ENCODE measurements around the gene TRAF2. TPM values are rescaled to one million over a fixed set of nuclear protein-coding genes. Genes with fewer than 3 reads are reported as not detected.
A peak's percentile ranks its signal among the peaks of the same experiment; 100 is the strongest.

TRAF2 gene
- total and polyA plus RNA-seq, 2 of the 13 experiments (the other 11 are each of a cell fraction or from before 2014, with no cell fraction given) = 12.4 to 13.6 TPM

DNA sequence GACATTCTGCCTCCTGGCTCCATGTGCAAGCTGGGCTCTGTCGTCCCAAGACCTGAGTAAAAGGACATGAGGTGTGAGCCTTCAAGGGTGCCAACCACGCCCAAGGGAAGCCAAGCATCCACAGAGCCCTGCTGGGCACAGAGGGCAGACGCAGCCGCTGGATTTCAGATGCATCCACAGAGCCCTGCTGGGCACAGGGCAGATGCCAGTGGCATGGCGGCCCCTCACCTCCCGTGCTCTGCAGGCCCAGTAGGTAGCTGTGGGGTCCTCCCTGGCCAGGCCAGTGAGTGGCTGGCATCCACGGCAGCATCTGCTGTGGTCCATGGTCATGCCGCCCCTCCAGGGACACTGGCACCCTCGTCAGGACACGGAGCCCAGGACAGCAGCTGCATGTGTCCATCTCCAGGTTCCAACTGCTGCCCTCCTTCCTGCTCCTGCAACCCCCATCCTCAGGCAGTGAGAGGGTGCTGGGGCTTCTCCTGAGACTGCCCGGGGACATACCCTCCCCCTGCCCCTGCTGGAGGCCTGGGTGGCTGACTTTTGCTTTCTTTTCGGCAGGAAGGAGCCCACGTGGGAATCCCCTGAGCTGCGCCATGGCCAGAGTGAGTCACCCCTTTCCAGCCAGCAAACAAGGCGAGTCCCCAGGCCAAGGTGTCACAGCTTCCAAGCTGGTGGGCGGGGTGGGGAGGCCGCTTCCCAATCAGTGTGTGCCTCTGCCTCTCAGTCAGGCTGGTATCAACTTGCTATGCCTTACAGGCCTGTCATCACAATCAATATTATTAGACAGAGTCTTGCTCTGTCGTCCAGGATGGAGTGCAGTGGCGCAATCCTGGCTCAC, 4.0 kb upstream of the TRAF2 start (continued):
- TF ChIP-seq MEIS2 (CRISPR knock-in tag; IDR thresholded peaks at IDR 0.05) (peak; percentile 81), ZNF598 (CRISPR knock-in tag; IDR thresholded peaks at IDR 0.05; ENCODE audit: borderline replicate concordance) (peak; percentile 51; the same call in 1 of the 2 replicates), THAP11 (CRISPR knock-in tag; IDR thresholded peaks at IDR 0.05) (peak; percentile 84), ZFP1 (CRISPR knock-in tag; IDR thresholded peaks at IDR 0.05) (peak; percentile 39; the same call in 1 of the 2 replicates), MTA3 (CRISPR knock-in tag; IDR thresholded peaks at IDR 0.05) (no peak), ZBTB7B (CRISPR knock-in tag; IDR thresholded peaks at IDR 0.05) (peak; percentile 77), TCF7L2 (IDR thresholded peaks at IDR 0.05; ENCODE audit: low read depth, low read length) (no peak), ZNF607 (CRISPR knock-in tag; IDR thresholded peaks at IDR 0.05; ENCODE audit: borderline replicate concordance) (no peak), ZNF143 (CRISPR knock-in tag; IDR thresholded peaks at IDR 0.05) (no peak), ZNF251 (CRISPR knock-in tag; IDR thresholded peaks at IDR 0.05) (no peak), NFE2 (CRISPR knock-in tag; IDR thresholded peaks at IDR 0.05) (no peak), MTA1 (CRISPR knock-in tag; IDR thresholded peaks at IDR 0.05; ENCODE audit: borderline replicate concordance) (peak; percentile 87), ZNF3 (CRISPR knock-in tag; IDR thresholded peaks at IDR 0.05) (no peak), ETV6 (CRISPR knock-in tag; conservative IDR thresholded peaks at IDR 0.05) (no peak), ZNF446 (CRISPR knock-in tag; IDR thresholded peaks at IDR 0.05) (no peak), ZNF562 (CRISPR knock-in tag; IDR thresholded peaks at IDR 0.05; ENCODE audit: borderline replicate concordance) (no peak), CBX1 (IDR thresholded peaks at IDR 0.05; ENCODE audit: low read depth) (peak; percentile 60), TP53 (CRISPR knock-in tag; conservative IDR thresholded peaks at IDR 0.05) (no peak)
- TF ChIP-seq, protein P1, sequence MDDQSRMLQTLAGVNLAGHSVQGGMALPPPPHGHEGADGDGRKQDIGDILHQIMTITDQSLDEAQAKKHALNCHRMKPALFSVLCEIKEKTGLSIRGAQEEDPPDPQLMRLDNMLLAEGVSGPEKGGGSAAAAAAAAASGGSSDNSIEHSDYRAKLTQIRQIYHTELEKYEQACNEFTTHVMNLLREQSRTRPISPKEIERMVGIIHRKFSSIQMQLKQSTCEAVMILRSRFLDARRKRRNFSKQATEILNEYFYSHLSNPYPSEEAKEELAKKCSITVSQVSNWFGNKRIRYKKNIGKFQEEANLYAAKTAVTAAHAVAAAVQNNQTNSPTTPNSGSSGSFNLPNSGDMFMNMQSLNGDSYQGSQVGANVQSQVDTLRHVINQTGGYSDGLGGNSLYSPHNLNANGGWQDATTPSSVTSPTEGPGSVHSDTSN (CRISPR knock-in tag; IDR thresholded peaks at IDR 0.05; ENCODE audit: borderline replicate concordance) = no peak
- TF ChIP-seq, protein P2, sequence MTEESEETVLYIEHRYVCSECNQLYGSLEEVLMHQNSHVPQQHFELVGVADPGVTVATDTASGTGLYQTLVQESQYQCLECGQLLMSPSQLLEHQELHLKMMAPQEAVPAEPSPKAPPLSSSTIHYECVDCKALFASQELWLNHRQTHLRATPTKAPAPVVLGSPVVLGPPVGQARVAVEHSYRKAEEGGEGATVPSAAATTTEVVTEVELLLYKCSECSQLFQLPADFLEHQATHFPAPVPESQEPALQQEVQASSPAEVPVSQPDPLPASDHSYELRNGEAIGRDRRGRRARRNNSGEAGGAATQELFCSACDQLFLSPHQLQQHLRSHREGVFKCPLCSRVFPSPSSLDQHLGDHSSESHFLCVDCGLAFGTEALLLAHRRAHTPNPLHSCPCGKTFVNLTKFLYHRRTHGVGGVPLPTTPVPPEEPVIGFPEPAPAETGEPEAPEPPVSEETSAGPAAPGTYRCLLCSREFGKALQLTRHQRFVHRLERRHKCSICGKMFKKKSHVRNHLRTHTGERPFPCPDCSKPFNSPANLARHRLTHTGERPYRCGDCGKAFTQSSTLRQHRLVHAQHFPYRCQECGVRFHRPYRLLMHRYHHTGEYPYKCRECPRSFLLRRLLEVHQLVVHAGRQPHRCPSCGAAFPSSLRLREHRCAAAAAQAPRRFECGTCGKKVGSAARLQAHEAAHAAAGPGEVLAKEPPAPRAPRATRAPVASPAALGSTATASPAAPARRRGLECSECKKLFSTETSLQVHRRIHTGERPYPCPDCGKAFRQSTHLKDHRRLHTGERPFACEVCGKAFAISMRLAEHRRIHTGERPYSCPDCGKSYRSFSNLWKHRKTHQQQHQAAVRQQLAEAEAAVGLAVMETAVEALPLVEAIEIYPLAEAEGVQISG (CRISPR knock-in tag; IDR thresholded peaks at IDR 0.05) = peak; percentile 62
- TF ChIP-seq, protein P3, sequence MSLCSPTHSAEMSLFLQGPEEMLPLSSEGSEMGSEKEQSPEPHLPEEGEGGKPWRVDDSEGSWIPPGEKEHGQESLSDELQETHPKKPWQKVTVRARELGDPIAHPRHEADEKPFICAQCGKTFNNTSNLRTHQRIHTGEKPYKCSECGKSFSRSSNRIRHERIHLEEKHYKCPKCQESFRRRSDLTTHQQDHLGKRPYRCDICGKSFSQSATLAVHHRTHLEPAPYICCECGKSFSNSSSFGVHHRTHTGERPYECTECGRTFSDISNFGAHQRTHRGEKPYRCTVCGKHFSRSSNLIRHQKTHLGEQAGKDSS (CRISPR knock-in tag; IDR thresholded peaks at IDR 0.05; ENCODE audit: borderline replicate concordance, low read depth) = peak; percentile 51; the same call in 1 of the 2 replicates
- TF ChIP-seq, protein P4, sequence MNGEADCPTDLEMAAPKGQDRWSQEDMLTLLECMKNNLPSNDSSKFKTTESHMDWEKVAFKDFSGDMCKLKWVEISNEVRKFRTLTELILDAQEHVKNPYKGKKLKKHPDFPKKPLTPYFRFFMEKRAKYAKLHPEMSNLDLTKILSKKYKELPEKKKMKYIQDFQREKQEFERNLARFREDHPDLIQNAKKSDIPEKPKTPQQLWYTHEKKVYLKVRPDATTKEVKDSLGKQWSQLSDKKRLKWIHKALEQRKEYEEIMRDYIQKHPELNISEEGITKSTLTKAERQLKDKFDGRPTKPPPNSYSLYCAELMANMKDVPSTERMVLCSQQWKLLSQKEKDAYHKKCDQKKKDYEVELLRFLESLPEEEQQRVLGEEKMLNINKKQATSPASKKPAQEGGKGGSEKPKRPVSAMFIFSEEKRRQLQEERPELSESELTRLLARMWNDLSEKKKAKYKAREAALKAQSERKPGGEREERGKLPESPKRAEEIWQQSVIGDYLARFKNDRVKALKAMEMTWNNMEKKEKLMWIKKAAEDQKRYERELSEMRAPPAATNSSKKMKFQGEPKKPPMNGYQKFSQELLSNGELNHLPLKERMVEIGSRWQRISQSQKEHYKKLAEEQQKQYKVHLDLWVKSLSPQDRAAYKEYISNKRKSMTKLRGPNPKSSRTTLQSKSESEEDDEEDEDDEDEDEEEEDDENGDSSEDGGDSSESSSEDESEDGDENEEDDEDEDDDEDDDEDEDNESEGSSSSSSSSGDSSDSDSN (CRISPR knock-in tag; IDR thresholded peaks at IDR 0.05) = peak; percentile 84
- TF ChIP-seq, protein P5, sequence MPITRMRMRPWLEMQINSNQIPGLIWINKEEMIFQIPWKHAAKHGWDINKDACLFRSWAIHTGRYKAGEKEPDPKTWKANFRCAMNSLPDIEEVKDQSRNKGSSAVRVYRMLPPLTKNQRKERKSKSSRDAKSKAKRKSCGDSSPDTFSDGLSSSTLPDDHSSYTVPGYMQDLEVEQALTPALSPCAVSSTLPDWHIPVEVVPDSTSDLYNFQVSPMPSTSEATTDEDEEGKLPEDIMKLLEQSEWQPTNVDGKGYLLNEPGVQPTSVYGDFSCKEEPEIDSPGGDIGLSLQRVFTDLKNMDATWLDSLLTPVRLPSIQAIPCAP (CRISPR knock-in tag; IDR thresholded peaks at IDR 0.05; ENCODE audit: low read depth) = peak; percentile 92; the same call in 1 of the 2 replicates
